GM19023 (cell line): ENCODE results near the gene UNC13B.

ENCODE experiments used
- ATAC-seq: cut with Tn5 transposase; IDR thresholded peaks from one replicate; pipeline ENCODE4 v1.9.1; 2021; ENCODE audit warnings: mild to moderate bottlenecking, moderate library complexity; ENCODE audit not compliant: unreplicated experiment

Gene UNC13B

DNA sequence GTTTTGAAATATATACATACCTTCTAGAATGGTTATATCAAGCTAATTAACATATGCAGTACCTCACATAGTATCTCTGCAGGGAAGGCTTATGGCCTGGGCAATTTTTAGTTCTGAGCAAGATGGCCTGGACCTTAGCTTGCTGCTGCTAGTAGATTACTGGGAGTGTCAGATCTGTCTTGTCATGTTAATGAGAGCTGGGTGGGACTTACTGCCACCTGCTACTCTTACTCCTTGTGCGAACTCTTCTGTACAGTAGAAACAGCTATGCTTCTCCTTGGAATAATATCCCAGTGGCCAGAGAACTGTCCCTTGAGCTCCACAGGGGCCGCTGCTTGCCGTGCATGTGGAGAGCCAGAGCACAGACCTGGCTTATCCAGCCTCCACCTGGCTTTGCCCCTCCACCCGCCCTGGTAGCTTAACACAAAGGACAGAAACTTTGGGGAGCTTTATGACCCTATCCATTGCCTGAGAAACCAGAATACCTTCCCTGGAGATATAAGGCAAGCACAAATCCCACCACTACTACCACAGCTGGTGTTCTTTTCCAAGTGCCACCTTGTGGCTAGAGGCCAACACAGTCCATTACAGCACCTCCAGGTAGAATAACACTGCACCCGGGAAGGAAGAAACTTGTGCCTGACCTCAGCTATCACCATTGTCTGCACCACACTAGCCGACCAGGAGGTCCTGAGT is 253.7 kb downstream of the UNC13B start:
- ATAC-seq: no peak

DNA sequence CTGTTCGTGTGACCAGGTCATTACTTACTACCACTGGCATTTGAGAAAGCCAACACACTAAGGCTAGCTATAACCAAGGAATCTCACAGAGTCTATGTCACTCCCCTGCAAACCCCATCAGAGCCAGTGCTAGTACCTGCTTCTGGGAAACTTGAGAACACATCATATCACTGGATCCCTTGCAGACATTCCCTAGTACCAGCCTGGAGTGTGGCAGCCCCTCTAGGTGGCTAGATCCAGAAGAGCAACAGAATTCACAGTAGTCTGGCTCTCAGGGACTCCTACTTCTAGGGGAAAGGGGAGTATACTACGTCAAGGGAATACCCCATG is 254.3 kb downstream of the UNC13B start:
- ATAC-seq: no peak

DNA sequence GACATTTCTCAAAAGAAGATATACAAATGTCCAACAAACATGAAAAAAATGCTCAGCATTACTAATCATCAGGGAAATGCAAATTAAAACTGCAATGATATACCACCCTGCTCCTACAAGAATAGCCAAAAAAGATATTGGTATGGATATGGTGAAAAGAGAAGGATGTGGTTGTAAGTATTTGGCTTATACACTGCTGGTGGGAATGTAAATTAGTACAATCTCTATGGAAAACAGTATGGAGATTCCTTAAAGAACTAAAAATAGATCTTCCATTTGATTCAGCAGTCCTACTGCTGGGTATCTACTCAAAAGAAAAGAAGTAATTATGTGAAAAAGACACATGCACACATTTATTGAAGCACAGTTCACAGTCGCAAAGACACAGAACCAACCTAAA is 260.5 kb downstream of the UNC13B start:
- ATAC-seq: no peak

DNA sequence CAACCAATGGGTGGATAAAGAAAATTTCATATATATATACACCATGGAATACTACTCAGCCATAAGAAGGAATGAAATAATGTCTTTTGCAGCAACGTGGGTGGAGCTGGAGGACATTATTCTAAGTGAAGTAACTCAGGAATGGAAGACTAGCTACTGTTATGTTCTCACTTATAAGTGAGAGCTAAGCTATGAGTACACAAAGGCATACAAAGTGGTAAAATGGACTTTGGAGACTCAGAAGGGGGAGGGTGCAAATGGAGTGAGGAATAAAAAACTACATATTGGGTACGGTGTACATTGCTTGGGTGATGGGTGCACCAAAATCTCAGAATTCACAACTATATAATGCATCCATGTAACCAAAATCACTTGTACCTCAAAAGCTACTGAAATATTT is 260.9 kb downstream of the UNC13B start:
- ATAC-seq: no peak

DNA sequence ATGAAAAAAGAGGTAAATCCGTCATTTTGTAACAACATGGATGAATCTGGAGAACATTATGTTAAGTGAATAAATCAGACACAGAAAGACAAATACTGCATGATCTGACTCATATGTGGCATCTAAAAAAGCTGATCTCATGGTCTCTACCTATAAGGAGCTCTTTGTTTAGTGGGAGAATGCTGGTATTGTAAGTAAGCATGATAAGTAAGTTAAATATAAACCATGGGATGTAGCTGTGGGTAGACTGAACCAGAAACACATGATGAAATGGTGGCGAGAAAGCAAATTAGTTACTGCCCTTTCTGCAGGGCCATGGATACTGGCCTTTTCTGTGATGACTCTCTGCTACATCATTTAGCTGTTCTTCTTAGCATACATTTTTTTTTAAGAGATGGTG is 261.7 kb downstream of the UNC13B start:
- ATAC-seq: no peak

DNA sequence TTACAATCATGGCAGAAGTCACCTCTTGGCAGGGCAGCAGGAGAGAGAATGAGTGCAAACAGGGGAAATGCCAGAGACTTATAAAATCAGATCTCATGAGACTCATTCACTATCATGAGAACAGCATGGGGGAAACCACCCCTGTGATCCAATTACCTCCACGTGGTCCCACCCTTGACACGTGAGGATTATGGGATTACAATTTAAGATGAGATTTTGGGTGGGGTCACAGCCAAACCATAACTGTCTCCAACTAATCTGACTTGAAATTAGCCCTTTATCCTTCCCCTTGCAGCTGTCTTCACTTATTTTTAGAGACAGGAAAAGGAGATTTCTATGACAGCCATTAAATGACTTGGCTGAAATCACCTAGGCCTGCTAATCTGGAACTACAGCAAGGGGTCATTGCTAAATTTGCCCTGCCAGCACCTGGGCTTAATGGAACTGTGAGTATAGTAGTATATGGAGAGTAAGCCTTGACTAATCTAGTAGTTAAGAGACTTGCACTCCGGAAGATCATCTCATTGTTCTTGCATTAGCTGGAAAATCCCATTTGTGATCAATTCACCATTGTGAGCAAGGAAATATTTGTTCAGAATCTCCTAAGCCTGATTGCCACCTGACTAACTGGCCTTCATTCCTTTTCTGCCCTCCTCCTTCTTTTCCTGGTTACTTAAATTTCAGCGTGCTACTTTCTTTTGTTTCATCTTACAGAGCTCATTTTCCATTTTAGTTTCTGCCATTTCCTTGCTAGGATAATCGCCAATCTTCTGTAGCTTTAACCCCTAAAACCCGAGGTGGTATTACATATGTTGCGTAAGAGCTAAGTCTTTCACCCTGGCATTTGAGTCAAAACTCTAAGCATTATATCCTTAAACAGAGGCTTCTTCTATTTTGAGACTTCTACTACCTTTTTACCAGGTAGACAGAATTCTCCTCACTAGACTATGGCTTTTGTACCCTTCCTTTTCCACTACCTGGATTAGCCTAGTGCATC is 262.8 kb downstream of the UNC13B start:
- ATAC-seq: no peak

DNA sequence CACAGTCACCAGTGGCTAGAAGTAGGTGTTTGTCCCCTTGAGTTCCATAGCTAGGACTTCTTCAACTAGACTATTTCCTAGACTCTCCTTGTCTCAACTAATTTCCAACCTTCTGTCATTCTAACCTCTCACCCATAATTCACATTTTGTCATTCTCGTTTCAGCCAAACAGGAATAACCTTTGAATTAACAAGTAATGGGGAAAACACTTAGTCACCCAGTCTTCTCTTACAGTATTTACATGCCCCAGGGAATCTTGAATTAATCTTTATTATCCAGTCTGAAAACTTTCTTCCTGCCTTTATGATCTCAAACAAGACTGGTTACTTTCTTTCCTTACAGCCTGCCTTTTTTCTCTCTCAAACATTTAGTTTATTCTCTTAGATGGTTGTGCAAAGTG is 264.8 kb downstream of the UNC13B start:
- ATAC-seq: no peak

DNA sequence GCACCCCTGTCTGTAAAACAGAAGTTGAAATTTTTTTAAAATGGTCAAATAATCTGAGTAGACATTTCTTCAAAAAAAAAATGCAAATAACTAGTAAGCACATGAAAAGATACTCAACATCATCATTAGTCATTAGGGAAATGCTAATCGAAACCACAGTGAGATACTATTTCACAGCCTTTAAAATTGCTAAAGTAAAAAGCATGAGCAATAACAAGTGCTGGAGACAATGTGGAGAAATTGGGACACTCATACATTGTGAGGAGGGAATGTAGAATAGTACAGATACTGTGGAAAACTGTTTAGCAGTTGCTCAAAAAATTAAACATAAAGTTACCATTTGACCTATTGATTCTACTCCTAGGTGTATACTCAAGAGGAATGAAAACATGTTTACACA is 269.7 kb downstream of the UNC13B start:
- ATAC-seq: no peak

DNA sequence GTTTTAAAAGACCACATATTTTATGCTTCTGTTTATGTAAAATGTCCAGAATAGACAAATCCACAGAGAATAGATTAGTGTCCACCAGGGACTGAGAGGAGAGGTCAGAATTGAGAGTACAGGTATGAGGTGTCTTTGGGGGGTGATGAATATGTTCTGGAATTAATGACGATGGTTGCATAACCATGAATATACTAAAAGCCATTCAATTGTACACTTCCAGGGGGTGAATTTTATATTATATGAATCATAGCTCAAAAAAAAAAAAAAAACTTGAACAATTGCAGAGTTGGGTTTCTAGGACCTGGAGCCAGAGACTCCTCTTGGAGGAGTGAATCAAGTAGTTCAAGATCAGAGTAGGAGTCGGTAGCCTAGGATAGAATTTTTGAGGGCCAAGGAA is 270.3 kb downstream of the UNC13B start:
- no peak for ATAC-seq

DNA sequence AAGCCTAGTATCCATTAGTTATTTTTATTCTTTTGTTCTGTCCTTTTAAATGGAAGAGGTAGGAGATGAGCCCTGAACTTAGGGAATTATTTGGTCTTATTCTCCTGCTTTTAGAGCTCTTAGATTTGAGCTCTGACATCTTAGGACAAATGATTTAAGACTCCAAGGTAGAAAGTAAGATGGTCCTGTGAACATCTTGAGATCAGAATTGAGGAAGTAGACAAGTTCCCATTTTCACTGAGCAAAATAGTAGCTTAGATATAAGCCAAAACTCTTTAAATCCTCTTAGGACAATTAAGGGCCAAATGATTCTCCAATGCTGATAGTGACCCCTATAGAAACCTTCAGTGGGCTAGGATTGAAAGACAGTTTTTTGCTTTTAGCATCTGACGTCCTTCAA is 275.1 kb downstream of the UNC13B start:
- no peak for ATAC-seq

DNA sequence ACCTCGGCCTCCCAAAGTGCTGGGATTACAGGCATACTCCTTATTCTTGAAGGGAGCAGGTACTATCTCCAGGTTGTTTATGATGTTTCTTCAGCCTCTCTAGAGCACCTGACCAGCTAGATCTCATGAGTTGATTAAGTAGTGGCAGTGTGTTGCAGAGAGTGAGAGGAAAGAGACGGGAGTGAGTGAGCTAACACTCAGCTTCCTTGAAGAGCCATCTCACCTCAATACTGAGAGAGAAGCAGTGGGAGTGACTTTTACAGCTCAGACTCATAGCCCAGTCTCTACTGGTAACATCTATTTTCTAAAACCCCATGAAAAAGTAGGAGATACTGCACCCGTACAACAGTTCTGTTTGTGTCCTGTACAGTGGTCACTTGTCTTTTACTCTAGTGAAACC is 284.2 kb downstream of the UNC13B start:
- no peak for ATAC-seq

DNA sequence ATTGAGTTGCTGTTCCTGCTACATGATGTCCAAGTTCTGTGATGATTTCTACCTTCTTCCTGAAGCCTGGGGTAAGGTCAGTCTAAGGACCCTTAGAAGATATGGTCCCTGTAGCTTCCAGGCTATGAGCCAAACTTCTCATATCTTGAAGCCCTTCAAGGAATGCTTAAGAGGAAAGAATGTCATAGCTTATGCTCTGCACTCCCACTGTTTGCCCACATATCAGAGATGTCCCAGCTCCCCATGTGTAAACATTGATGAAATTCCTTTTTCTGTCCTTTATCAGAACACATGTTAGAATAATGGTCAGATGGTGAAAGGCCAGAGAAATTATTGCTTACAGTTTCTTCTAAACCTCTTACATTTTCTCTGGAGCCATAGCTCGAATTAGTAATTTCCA is 286.7 kb downstream of the UNC13B start:
- ATAC-seq: no peak

DNA sequence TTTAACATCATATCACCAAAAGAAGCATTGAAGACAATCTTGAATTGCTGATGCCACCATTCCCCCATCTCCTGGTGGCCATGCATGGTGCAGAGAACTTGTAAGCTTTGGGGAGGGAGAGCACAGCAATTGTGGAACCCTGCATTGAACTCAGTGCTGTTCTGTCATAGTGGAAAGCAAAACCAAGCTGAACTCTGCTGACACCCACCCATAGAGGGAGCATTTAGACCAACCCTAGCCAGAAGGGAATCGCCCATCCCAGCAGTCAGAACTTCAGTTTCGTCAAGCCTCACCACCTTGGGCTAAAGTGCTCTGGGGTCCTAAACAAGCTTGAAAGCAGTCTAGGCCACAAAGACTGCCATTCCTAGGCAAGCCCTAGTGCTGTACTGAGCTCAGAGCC is 290.7 kb downstream of the UNC13B start:
- no peak for ATAC-seq

DNA sequence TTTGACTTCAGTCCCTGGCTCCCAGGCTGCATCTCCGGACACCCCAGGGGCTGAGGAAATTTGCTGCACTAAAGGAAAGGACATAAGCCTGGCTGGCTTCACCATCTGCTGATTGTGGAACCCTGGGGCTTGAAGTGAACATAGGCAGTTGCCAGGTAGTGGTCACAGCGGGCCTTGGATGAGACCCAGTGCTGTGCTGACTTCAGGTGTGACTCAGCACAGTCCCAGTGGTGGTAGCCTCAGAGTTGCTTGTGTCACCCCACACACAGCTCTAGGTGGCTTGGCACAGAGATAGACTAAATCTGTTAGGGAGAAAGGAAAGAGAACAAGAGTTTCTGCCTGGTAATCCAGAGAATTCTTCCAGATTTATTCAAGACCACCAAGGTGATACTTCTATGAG is 292.0 kb downstream of the UNC13B start:
- no peak for ATAC-seq
